Mammary epithelial cell (primary cell): ENCODE measurements around the gene FAM120A.

Experiments
- CTCF ChIP-seq, 2 donors: IDR thresholded peaks in 1 of 2; conservative IDR thresholded peaks in 1 of 2; 2 replicates each; pipeline ENCODE4 v1.5.1; 2011 to 2012; ENCODE audit warnings: inconsistent platforms in 2 of 2, low read length in 2 of 2, mild to moderate bottlenecking in 2 of 2, control low read depth in 1 of 2, low read depth in 1 of 2; ENCODE audit not compliant: insufficient read depth in 1 of 2; ENCODE audit errors: extremely low read depth in 1 of 2
- EZH2 ChIP-seq: IDR thresholded peaks from 2 replicates; pipeline ENCODE4 v1.6.1; 2012; ENCODE audit warnings: low read length, inconsistent platforms, borderline replicate concordance

- TF ChIP-seq CTCF (conservative IDR thresholded peaks at IDR 0.05 in 1 of 2, IDR thresholded peaks at IDR 0.05 in 1 of 2; ENCODE audit: extremely low read depth in 1 of 2, insufficient read depth in 1 of 2, low read depth in 1 of 2, low read length in 2 of 2): peak in 1 of 2 donors; percentile 25
- no peak for TF ChIP-seq EZH2
These were observed 79.9 kb downstream of the FAM120A start for GRCh38 chr9:93531374-93531773.
